ENCODE measurements around the gene DNAH17. TPM values are rescaled to one million over a fixed set of nuclear protein-coding genes. Genes with fewer than 3 reads are reported as not detected.

DNAH17 gene
- total and polyA plus RNA-seq, 2 donors (not counting 3 experiments of a cell fraction or from before 2014, with no cell fraction given): not detected

DNA sequence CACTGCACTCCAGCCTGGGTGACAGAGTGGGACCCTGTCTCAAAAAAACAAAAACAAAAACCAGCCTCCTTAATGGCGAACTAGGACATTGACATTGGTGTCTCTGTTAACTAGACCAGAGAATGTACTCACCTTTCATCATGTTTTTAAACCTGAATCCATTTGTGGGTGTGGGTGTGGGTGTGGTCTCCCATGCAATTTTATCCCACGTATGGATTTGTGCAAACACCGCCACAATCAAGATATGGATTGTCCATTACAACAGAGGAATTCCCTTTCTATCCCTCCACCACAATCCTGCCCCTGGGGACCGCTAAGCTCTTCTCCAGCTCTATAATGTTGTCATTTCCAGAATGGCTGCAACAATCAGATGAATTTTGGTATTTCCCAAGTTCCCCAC, 49.9 kb downstream of the DNAH17 start:
- Histone ChIP-seq H2AFZ (ENCODE audit: low read depth, low read length) (no peak overlapping the region), H3K4me3 (replicated peaks in 1 of 3; ENCODE audit: insufficient read depth in 1 of 3, low read depth in 1 of 3, low read length in 3 of 3) (no peak overlapping the region), H3K4me1 (ENCODE audit: control insufficient read depth, extremely low read depth, insufficient read depth, low read length) (no peaks in the 10 kb centered on the region), H3K79me2 (ENCODE audit: control insufficient read depth, insufficient read depth, low read length) (no peaks in the 10 kb centered on the region), H4K20me1 (replicated peaks; ENCODE audit: control insufficient read depth, extremely low read depth, insufficient read depth, low read length) (no peaks in the 10 kb centered on the region), H3K27ac (ENCODE audit: insufficient read depth, low read depth, low read length) (no peak overlapping the region), H3K9ac (replicated peaks; ENCODE audit: extremely low read depth, insufficient read depth, low read length) (no peak overlapping the region), H3K9me3 (replicated peaks; ENCODE audit: control insufficient read depth, insufficient read depth, low read length) (no peaks in the 10 kb centered on the region), H3K9me1 (replicated peaks; ENCODE audit: control insufficient read depth, extremely low read depth, insufficient read depth, low read length) (no peaks in the 10 kb centered on the region), H3K4me2 (ENCODE audit: insufficient read depth, low read length) (no peak overlapping the region), H3K27me3 (ENCODE audit: control insufficient read depth in 2 of 2, insufficient read depth in 2 of 2, low read length in 2 of 2) (no peaks in the 10 kb centered on the region), H3K36me3 (ENCODE audit: control insufficient read depth in 2 of 2, extremely low read depth in 1 of 2, insufficient read depth in 2 of 2, low read length in 2 of 2) (no peaks in the 10 kb centered on the region)
- POLR2A ChIA-PET: no interaction called here
- CTCF ChIA-PET: no interaction called here
- intact Hi-C loops (cut with micrococcal nuclease) (no loop called here), dilution Hi-C loops (cut with MboI; ENCODE audit: extremely low pct_ligation_motif_present, low sequenced_read_pairs) (no loop called here)
- no TSS peak for BruUV-seq (replicated peaks)
- FAIRE-seq: no peak
- TF ChIP-seq, protein P1, sequence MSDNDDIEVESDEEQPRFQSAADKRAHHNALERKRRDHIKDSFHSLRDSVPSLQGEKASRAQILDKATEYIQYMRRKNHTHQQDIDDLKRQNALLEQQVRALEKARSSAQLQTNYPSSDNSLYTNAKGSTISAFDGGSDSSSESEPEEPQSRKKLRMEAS (IDR thresholded peaks at IDR 0.05; ENCODE audit: insufficient read depth, insufficient read length): no peak
- no peak for TF ChIP-seq EZH2 (IDR thresholded peaks at IDR 0.05; ENCODE audit: borderline replicate concordance, low read depth, low read length, severe bottlenecking)
- TF ChIP-seq GATA2 (IDR thresholded peaks at IDR 0.05; ENCODE audit: insufficient read depth, insufficient read length, low read depth, low read length): no peak
- no peak for TF ChIP-seq POLR2A (IDR thresholded peaks at IDR 0.05; ENCODE audit: low read depth, low read length)
- DNase-seq (ENCODE audit: low read depth, low spot score): no peak

DNA sequence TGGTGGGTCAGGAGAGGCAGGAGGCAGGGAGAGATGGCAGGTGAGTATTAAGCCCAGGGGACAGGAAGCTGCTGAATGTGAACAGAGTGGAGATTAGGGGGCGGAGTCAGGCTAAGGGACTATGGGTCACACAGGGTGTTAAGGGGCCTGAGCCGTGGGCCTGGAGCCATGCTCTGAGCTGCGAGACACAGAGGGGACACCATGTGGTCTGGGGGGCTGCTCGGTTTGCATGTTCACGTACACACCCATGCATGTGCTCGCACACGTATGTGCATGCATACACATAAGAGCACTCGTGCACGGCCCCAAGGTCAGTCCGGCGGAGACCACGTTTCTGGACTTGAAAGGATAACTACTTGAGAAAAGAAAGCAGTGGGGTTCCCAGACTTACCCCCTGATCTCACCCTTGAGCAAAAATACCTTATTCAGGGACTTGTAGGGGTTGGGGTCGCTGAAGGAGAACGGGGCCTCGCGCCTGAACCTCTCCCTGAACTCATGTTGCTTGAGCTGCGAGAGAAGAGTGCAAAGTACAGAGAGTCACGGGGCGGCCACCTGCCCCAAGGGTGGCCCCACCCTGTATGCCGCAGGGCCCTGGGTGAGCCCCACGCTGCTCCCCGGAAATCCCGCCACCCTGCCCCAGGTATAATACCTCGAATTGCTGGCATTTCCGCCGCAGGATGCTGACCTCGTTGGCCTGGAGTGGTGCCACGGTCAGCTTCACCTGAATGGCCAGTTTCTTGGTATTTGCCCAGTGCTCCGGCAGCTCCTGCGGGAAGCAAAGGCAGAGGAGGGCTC, 50.8 kb downstream of the DNAH17 start:
- Histone ChIP-seq H3K9me3 (replicated peaks; ENCODE audit: control insufficient read depth, insufficient read depth, low read length) (no peaks in the 10 kb centered on the region), H4K20me1 (replicated peaks; ENCODE audit: control insufficient read depth, extremely low read depth, insufficient read depth, low read length) (no peaks in the 10 kb centered on the region), H3K4me1 (ENCODE audit: control insufficient read depth, extremely low read depth, insufficient read depth, low read length) (no peaks in the 10 kb centered on the region), H3K4me3 (replicated peaks in 1 of 3; ENCODE audit: insufficient read depth in 1 of 3, low read depth in 1 of 3, low read length in 3 of 3) (no peak overlapping the region), H3K9me1 (replicated peaks; ENCODE audit: control insufficient read depth, extremely low read depth, insufficient read depth, low read length) (no peaks in the 10 kb centered on the region), H3K79me2 (ENCODE audit: control insufficient read depth, insufficient read depth, low read length) (no peaks in the 10 kb centered on the region), H2AFZ (ENCODE audit: low read depth, low read length) (no peak overlapping the region), H3K9ac (replicated peaks; ENCODE audit: extremely low read depth, insufficient read depth, low read length) (no peak overlapping the region), H3K4me2 (ENCODE audit: insufficient read depth, low read length) (no peak overlapping the region), H3K27me3 (ENCODE audit: control insufficient read depth in 2 of 2, insufficient read depth in 2 of 2, low read length in 2 of 2) (no peaks in the 10 kb centered on the region), H3K27ac (ENCODE audit: insufficient read depth, low read depth, low read length) (no peak overlapping the region), H3K36me3 (ENCODE audit: control insufficient read depth in 2 of 2, extremely low read depth in 1 of 2, insufficient read depth in 2 of 2, low read length in 2 of 2) (no peaks in the 10 kb centered on the region)
- DNase-seq (ENCODE audit: low read depth, low spot score) (no peak), FAIRE-seq (no peak)
- ChIA-PET POLR2A (no interaction called here), CTCF (no interaction called here)
- intact Hi-C loops (cut with micrococcal nuclease): no loop called here
- dilution Hi-C loops (cut with MboI; ENCODE audit: extremely low pct_ligation_motif_present, low sequenced_read_pairs): no loop called here
- TF ChIP-seq EZH2 (IDR thresholded peaks at IDR 0.05; ENCODE audit: borderline replicate concordance, low read depth, low read length, severe bottlenecking) (no peak), POLR2AphosphoS5 (IDR thresholded peaks at IDR 0.05; ENCODE audit: insufficient read depth, low read depth, low read length) (no peak), GATA2 (IDR thresholded peaks at IDR 0.05; ENCODE audit: insufficient read depth, insufficient read length, low read depth, low read length) (no peak), JUN (IDR thresholded peaks at IDR 0.05; ENCODE audit: borderline replicate concordance, insufficient read depth, insufficient read length, low read depth) (no peak), FOS (IDR thresholded peaks at IDR 0.05; ENCODE audit: borderline replicate concordance, insufficient read depth, low read length) (no peak), MYC (IDR thresholded peaks at IDR 0.05; ENCODE audit: low read depth, low read length) (no peak)
- TF ChIP-seq, protein P1 (IDR thresholded peaks at IDR 0.05; ENCODE audit: insufficient read depth, insufficient read length): no peak
- TF ChIP-seq, protein P2, sequence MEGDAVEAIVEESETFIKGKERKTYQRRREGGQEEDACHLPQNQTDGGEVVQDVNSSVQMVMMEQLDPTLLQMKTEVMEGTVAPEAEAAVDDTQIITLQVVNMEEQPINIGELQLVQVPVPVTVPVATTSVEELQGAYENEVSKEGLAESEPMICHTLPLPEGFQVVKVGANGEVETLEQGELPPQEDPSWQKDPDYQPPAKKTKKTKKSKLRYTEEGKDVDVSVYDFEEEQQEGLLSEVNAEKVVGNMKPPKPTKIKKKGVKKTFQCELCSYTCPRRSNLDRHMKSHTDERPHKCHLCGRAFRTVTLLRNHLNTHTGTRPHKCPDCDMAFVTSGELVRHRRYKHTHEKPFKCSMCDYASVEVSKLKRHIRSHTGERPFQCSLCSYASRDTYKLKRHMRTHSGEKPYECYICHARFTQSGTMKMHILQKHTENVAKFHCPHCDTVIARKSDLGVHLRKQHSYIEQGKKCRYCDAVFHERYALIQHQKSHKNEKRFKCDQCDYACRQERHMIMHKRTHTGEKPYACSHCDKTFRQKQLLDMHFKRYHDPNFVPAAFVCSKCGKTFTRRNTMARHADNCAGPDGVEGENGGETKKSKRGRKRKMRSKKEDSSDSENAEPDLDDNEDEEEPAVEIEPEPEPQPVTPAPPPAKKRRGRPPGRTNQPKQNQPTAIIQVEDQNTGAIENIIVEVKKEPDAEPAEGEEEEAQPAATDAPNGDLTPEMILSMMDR (IDR thresholded peaks at IDR 0.05; ENCODE audit: extremely low read depth in 1 of 2, insufficient read depth in 1 of 2, low read depth in 1 of 2, low read length in 2 of 2): no peak
- no TSS peak for BruUV-seq (replicated peaks)

Data from endothelial cell of umbilical vein (primary cell).